T-helper 17 cell (primary cell): Measurements from ENCODE around the gene PPFIA2. TPM values are rescaled to one million over a fixed set of nuclear protein-coding genes. Genes with fewer than 3 reads are reported as not detected.

Source experiments
- ATAC-seq: fragments of 150-1000 bp; cut with Tn5 transposase; 2 replicates; pipeline ENCODE4 v1.10.0; 2021; ENCODE audit warnings: mild to moderate bottlenecking, moderate library complexity
- DNase-seq, 3 donors: peaks; one replicate each; pipeline versions ENCODE4 v3.0.0 to v3.0.0-alpha.2; 2020 to 2021
- H3K9me3 ChIP-seq: one replicate; pipeline ENCODE4 v1.7.0; 2013; ENCODE audit warnings: low read length, mild to moderate bottlenecking; ENCODE audit not compliant: control insufficient read depth, poor library complexity, severe bottlenecking
- H3K27ac Mint-ChIP-seq: one replicate; pipeline ENCODE4 v1.8.0; 2022; ENCODE audit warnings: mild to moderate bottlenecking, moderate library complexity, mixed read lengths
- H3K27me3 Mint-ChIP-seq: one replicate; pipeline ENCODE4 v1.8.0; 2022; ENCODE audit warnings: mixed read lengths
- H3K36me3 Mint-ChIP-seq: one replicate; pipeline ENCODE4 v1.8.0; 2022; ENCODE audit warnings: low read depth, mixed read lengths
- H3K4me1 Mint-ChIP-seq: one replicate; pipeline ENCODE4 v1.8.0; 2022; ENCODE audit warnings: mild to moderate bottlenecking, mixed read lengths
- H3K4me3 Mint-ChIP-seq: one replicate; pipeline ENCODE4 v1.8.0; 2022; ENCODE audit warnings: mild to moderate bottlenecking, moderate library complexity, mixed read lengths
- total RNA-seq, 4 donors: library from RNA in 2 of 4; stranded (reverse) in 2 of 4; gene quantifications; one replicate each; pipeline ENCODE4 v1.2.3 and lab custom pipeline; 2022 to 2026

The PPFIA2 gene
- total RNA-seq (not detected), total RNA-seq (lab: John Stamatoyannopoulos, UW) (0 reads per million in 2 donors)

- Mint-ChIP-seq H3K27ac (no peak within 1 kb of the TSS), H3K4me1 (peaks cover 13% of the 10 kb centered on the region), H3K27me3 (peaks cover 27% of the 10 kb centered on the region), H3K4me3 (peak within 1 kb of the TSS; percentile 84), H3K36me3 (no peaks in the 10 kb centered on the region)
- no peaks in the 10 kb centered on the region for H3K9me3 ChIP-seq
- peak; percentile 65 for ATAC-seq
- DNase-seq, result no peak
Measured at GRCh38 chr12:81759190-81760051, at the start of gene PPFIA2. Gene PPFIA2, minus strand, starts transcription at chr12:81759350.

- DNase-seq, result no peak
- no peak for ATAC-seq
- Mint-ChIP-seq H3K4me3 (no peak overlapping the region), H3K4me1 (no peaks in the 10 kb centered on the region), H3K27ac (no peak overlapping the region), H3K27me3 (peaks cover 10% of the 10 kb centered on the region), H3K36me3 (peaks cover 2% of the 10 kb centered on the region)
- no peaks in the 10 kb centered on the region for H3K9me3 ChIP-seq
Measured at GRCh38 chr12:81800298-81801148, 41.4 kb upstream of the PPFIA2 start.

GRCh38 chr12:81798294-81798693 lies 39.1 kb upstream of the PPFIA2 start:
- H3K9me3 ChIP-seq, result no peaks in the 10 kb centered on the region
- no peaks in the 10 kb centered on the region for H3K4me1 Mint-ChIP-seq
- peaks cover 2% of the 10 kb centered on the region for H3K36me3 Mint-ChIP-seq
- DNase-seq (no peak), ATAC-seq (no peak)
- peaks cover 10% of the 10 kb centered on the region for H3K27me3 Mint-ChIP-seq
- H3K4me3 Mint-ChIP-seq, result no peak overlapping the region
- no peak overlapping the region for H3K27ac Mint-ChIP-seq

- ATAC-seq (no peak), DNase-seq (no peak)
- peaks cover 14% of the 10 kb centered on the region for H3K27me3 Mint-ChIP-seq
- H3K4me1 Mint-ChIP-seq, result no peaks in the 10 kb centered on the region
- no peak overlapping the region for H3K4me3 Mint-ChIP-seq
- no peaks in the 10 kb centered on the region for H3K9me3 ChIP-seq
- H3K27ac Mint-ChIP-seq, result no peak overlapping the region
- H3K36me3 Mint-ChIP-seq, result peaks cover 2% of the 10 kb centered on the region
Measured at GRCh38 chr12:81797100-81797499, 38.0 kb upstream of the PPFIA2 start.

- DNase-seq (no peak), ATAC-seq (no peak)
- no peaks in the 10 kb centered on the region for H3K4me1 Mint-ChIP-seq
- H3K36me3 Mint-ChIP-seq, result no peaks in the 10 kb centered on the region
- no peak overlapping the region for H3K27ac Mint-ChIP-seq
- H3K9me3 ChIP-seq, result no peaks in the 10 kb centered on the region
- peaks cover 4% of the 10 kb centered on the region for H3K27me3 Mint-ChIP-seq
- H3K4me3 Mint-ChIP-seq, result no peak overlapping the region
Measured at GRCh38 chr12:81792666-81793065, 33.5 kb upstream of the PPFIA2 start.

- Mint-ChIP-seq H3K27me3 (no peaks in the 10 kb centered on the region), H3K4me3 (no peak overlapping the region), H3K27ac (no peak overlapping the region), H3K4me1 (no peaks in the 10 kb centered on the region), H3K36me3 (no peaks in the 10 kb centered on the region)
- ATAC-seq (no peak), DNase-seq (no peak)
- no peaks in the 10 kb centered on the region for H3K9me3 ChIP-seq
Measured at GRCh38 chr12:81779216-81779615, 20.1 kb upstream of the PPFIA2 start.

- H3K4me3 Mint-ChIP-seq, result no peak overlapping the region
- ATAC-seq, result no peak
- H3K9me3 ChIP-seq, result no peaks in the 10 kb centered on the region
- peak overlapping the region; percentile 22 for H3K27ac Mint-ChIP-seq
- no peak for DNase-seq
- no peaks in the 10 kb centered on the region for H3K36me3 Mint-ChIP-seq
- no peaks in the 10 kb centered on the region for H3K4me1 Mint-ChIP-seq
- H3K27me3 Mint-ChIP-seq, result peaks cover 3% of the 10 kb centered on the region
Measured at GRCh38 chr12:81778719-81779118, 19.6 kb upstream of the PPFIA2 start.

- no peak overlapping the region for H3K27ac Mint-ChIP-seq
- no peaks in the 10 kb centered on the region for H3K36me3 Mint-ChIP-seq
- no peak for DNase-seq
- H3K4me1 Mint-ChIP-seq, result peaks cover 13% of the 10 kb centered on the region
- peaks cover 35% of the 10 kb centered on the region for H3K27me3 Mint-ChIP-seq
- ATAC-seq, result peak; percentile 55
- peak overlapping the region; percentile 84 for H3K4me3 Mint-ChIP-seq
- no peaks in the 10 kb centered on the region for H3K9me3 ChIP-seq
Measured at GRCh38 chr12:81758421-81759189, 545 bp downstream of the PPFIA2 start.

GRCh38 chr12:81757731-81758365 lies 1.3 kb downstream of the PPFIA2 start:
- peak overlapping the region; percentile 67 for H3K4me3 Mint-ChIP-seq
- no peaks in the 10 kb centered on the region for H3K9me3 ChIP-seq
- DNase-seq (no peak), ATAC-seq (no peak)
- H3K36me3 Mint-ChIP-seq, result no peaks in the 10 kb centered on the region
- no peak overlapping the region for H3K27ac Mint-ChIP-seq
- H3K4me1 Mint-ChIP-seq, result peaks cover 13% of the 10 kb centered on the region
- peaks cover 33% of the 10 kb centered on the region for H3K27me3 Mint-ChIP-seq

- no peaks in the 10 kb centered on the region for H3K27me3 Mint-ChIP-seq
- peaks cover 3% of the 10 kb centered on the region for H3K9me3 ChIP-seq
- no peak for ATAC-seq
- no peaks in the 10 kb centered on the region for H3K36me3 Mint-ChIP-seq
- no peak for DNase-seq
- H3K4me1 Mint-ChIP-seq, result no peaks in the 10 kb centered on the region
- no peak overlapping the region for H3K27ac Mint-ChIP-seq
- no peak overlapping the region for H3K4me3 Mint-ChIP-seq
Measured at GRCh38 chr12:81729781-81730180, 29.4 kb downstream of the PPFIA2 start.

- Mint-ChIP-seq H3K27ac (no peak overlapping the region), H3K27me3 (no peaks in the 10 kb centered on the region)
Measured at GRCh38 chr12:81727391-81727790, 31.8 kb downstream of the PPFIA2 start.

GRCh38 chr12:81726634-81727033 lies 32.5 kb downstream of the PPFIA2 start:
- H3K27me3 Mint-ChIP-seq, result no peaks in the 10 kb centered on the region
- no peak for DNase-seq
- H3K4me3 Mint-ChIP-seq, result no peak overlapping the region
- ATAC-seq, result no peak
- no peaks in the 10 kb centered on the region for H3K36me3 Mint-ChIP-seq
- H3K27ac Mint-ChIP-seq, result no peak overlapping the region
- no peaks in the 10 kb centered on the region for H3K4me1 Mint-ChIP-seq
- no peaks in the 10 kb centered on the region for H3K9me3 ChIP-seq

More at GRCh38 chr12:81727391-81727790, 31.8 kb downstream of the PPFIA2 start:
- H3K36me3 Mint-ChIP-seq, result no peaks in the 10 kb centered on the region
- no peak for DNase-seq
- no peak overlapping the region for H3K4me3 Mint-ChIP-seq
- ATAC-seq, result no peak
- no peaks in the 10 kb centered on the region for H3K4me1 Mint-ChIP-seq
- no peaks in the 10 kb centered on the region for H3K9me3 ChIP-seq
